IMR-90 (cell line): ENCODE results near the gene BCAS1. TPM values are rescaled to one million over a fixed set of nuclear protein-coding genes. Genes with fewer than 3 reads are reported as not detected.

Source experiments
- ATAC-seq: fragments of 200-7000 bp; cut with Tn5 transposase; 2 replicates; pipeline ENCODE4 v1.9.1; 2020; ENCODE audit warnings: low read depth, mild to moderate bottlenecking, moderate library complexity
- BruUV-seq: library from RNA; stranded (reverse); fragments of 400-500 nt; replicated peaks from 2 replicates; lab custom pipeline; 2021; lab: Mats Ljungman, UMichigan
- CTCF ChIA-PET: fragments of 300-600 bp; formaldehyde crosslinking; extraction: SDS; loops from one replicate; lab custom pipeline; 2021; ENCODE audit warnings: antibody characterized with exemption; lab: Yijun Ruan, JAX
- POLR2A ChIA-PET: fragments of 300-600 bp; sonication (Branson Sonifier 250); formaldehyde crosslinking; loops from one replicate; lab custom pipeline; 2022; ENCODE audit warnings: antibody characterized with exemption; ENCODE audit not compliant: unreplicated experiment; lab: Charles Lee
- DNase-seq: peaks from one replicate; pipeline ENCODE4 v3.0.0; 2013
- H2AFZ ChIP-seq: replicated peaks from 2 replicates; pipeline ENCODE3; 2013; ENCODE audit warnings: low read length, mild to moderate bottlenecking; ENCODE audit not compliant: poor library complexity
- H2AK5ac ChIP-seq: 2 replicates; pipeline ENCODE4 v1.6.1; 2013; ENCODE audit warnings: low read depth, low read length, inconsistent platforms
- H2AK9ac ChIP-seq: replicated peaks from 2 replicates; pipeline ENCODE3; 2013; ENCODE audit warnings: mild to moderate bottlenecking, low read depth, low read length, moderate library complexity; ENCODE audit not compliant: poor library complexity
- H2BK120ac ChIP-seq: 2 replicates; pipeline ENCODE4 v1.6.1; 2013; ENCODE audit warnings: low read depth, low read length, inconsistent platforms
- H2BK15ac ChIP-seq: 3 replicates; pipeline ENCODE4 v1.6.1; 2013; ENCODE audit warnings: low read depth, low read length, inconsistent platforms
- H2BK20ac ChIP-seq: 2 replicates; pipeline ENCODE4 v1.6.1; 2013; ENCODE audit warnings: low read depth, mild to moderate bottlenecking, inconsistent platforms, low read length, moderate library complexity
- H2BK5ac ChIP-seq: 2 replicates; pipeline ENCODE4 v1.6.1; 2013; ENCODE audit warnings: mild to moderate bottlenecking, low read depth, low read length, inconsistent platforms; ENCODE audit not compliant: poor library complexity, severe bottlenecking
- H3K14ac ChIP-seq: replicated peaks from 2 replicates; pipeline ENCODE4 v1.6.1; 2013; ENCODE audit warnings: low read depth, low read length, inconsistent platforms
- H3K18ac ChIP-seq: 2 replicates; pipeline ENCODE4 v1.6.1; 2013; ENCODE audit warnings: low read depth, low read length, control low read depth
- H3K23ac ChIP-seq: 2 replicates; pipeline ENCODE4 v1.6.1; 2013; ENCODE audit warnings: low read depth, low read length, inconsistent platforms
- H3K27ac ChIP-seq: 2 replicates; pipeline ENCODE4 v1.5.1; 2013; ENCODE audit warnings: mild to moderate bottlenecking, control low read depth, low read length; ENCODE audit not compliant: insufficient read depth
- H3K27me3 ChIP-seq: 2 replicates; pipeline ENCODE4 v1.6.1; 2013; ENCODE audit warnings: low read length; ENCODE audit not compliant: control insufficient read depth, insufficient read depth
- H3K36me3 ChIP-seq: 2 replicates; pipeline ENCODE4 v1.6.1; 2013; ENCODE audit warnings: low read length, mixed read lengths; ENCODE audit not compliant: control insufficient read depth, insufficient read depth
- H3K4ac ChIP-seq: 2 replicates; pipeline ENCODE4 v1.6.1; 2013; ENCODE audit warnings: low read depth, low read length, inconsistent platforms
- H3K4me1 ChIP-seq: 2 replicates; pipeline ENCODE4 v1.6.1; 2013; ENCODE audit warnings: low read length, mixed read lengths; ENCODE audit not compliant: control insufficient read depth, insufficient read depth
- H3K4me2 ChIP-seq: 2 replicates; pipeline ENCODE4 v1.6.1; 2013; ENCODE audit warnings: low read depth, mild to moderate bottlenecking, control low read depth, low read length, moderate library complexity
- H3K4me3 ChIP-seq: 2 replicates; pipeline ENCODE4 v1.5.1; 2013; ENCODE audit warnings: low read depth, mild to moderate bottlenecking, control low read depth, low read length, moderate library complexity; ENCODE audit not compliant: insufficient read depth
- H3K56ac ChIP-seq: 2 replicates; pipeline ENCODE4 v1.6.1; 2013; ENCODE audit warnings: low read length, inconsistent platforms; ENCODE audit not compliant: insufficient read depth; ENCODE audit errors: extremely low read depth
- H3K79me1 ChIP-seq, 2 experiments: 2 replicates each; pipeline ENCODE4 v1.6.1; 2013; ENCODE audit warnings: low read length in 2 of 2, inconsistent platforms in 1 of 2, low read depth in 1 of 2
- H3K9ac ChIP-seq: 2 replicates; pipeline ENCODE4 v1.6.1; 2013; ENCODE audit warnings: low read depth, low read length, control low read depth
- H3K9me1 ChIP-seq: 2 replicates; pipeline ENCODE4 v1.6.1; 2013; ENCODE audit warnings: low read length, inconsistent platforms; ENCODE audit not compliant: insufficient read depth
- H3K9me3 ChIP-seq: 2 replicates; pipeline ENCODE4 v1.6.1; 2013; ENCODE audit warnings: low read length; ENCODE audit not compliant: control insufficient read depth, insufficient read depth
- H4K20me1 ChIP-seq: 2 replicates; pipeline ENCODE4 v1.6.1; 2013; ENCODE audit warnings: low read length, inconsistent platforms; ENCODE audit not compliant: insufficient read depth
- H4K5ac ChIP-seq: 2 replicates; pipeline ENCODE4 v1.6.1; 2013; ENCODE audit warnings: mild to moderate bottlenecking, low read depth, low read length, control low read depth
- H4K8ac ChIP-seq, 2 experiments: 2 replicates each; pipeline ENCODE4 v1.6.1; 2013; ENCODE audit warnings: low read depth in 2 of 2, low read length in 2 of 2, control low read depth in 1 of 2, inconsistent platforms in 1 of 2
- H4K91ac ChIP-seq: 2 replicates; pipeline ENCODE4 v1.6.1; 2013; ENCODE audit warnings: low read depth, low read length, inconsistent platforms; ENCODE audit not compliant: insufficient read depth
- BHLHE40 ChIP-seq: fragments of 150-350 bp; IDR thresholded peaks from 2 replicates; pipeline ENCODE4 v1.6.1; 2016; ENCODE audit warnings: mild to moderate bottlenecking, low read depth, low read length
- CEBPB ChIP-seq: IDR thresholded peaks from 2 replicates; pipeline ENCODE4 v1.6.1; 2012; ENCODE audit warnings: low read depth, low read length, improper control_type of control experiment
- CHD1 ChIP-seq: IDR thresholded peaks from 2 replicates; pipeline ENCODE4 v1.6.1; 2012; ENCODE audit warnings: low read depth, low read length, improper control_type of control experiment
- CTCF ChIP-seq: conservative IDR thresholded peaks from 2 replicates; pipeline ENCODE4 v1.5.1; 2012; ENCODE audit warnings: mild to moderate bottlenecking, low read depth, low read length, improper control_type of control experiment
- ELK1 ChIP-seq: fragments of 150-350 bp; IDR thresholded peaks from 2 replicates; pipeline ENCODE4 v1.6.1; 2016; ENCODE audit warnings: low read depth, mild to moderate bottlenecking, low read length, moderate library complexity, borderline replicate concordance
- FOS ChIP-seq: fragments of 150-350 bp; IDR thresholded peaks from 2 replicates; pipeline ENCODE4 v1.6.1; 2016; ENCODE audit warnings: low read depth, low read length
- MAFK ChIP-seq: IDR thresholded peaks from 2 replicates; pipeline ENCODE4 v1.6.1; 2012; ENCODE audit warnings: low read depth, low read length, improper control_type of control experiment
- MXI1 ChIP-seq: IDR thresholded peaks from 2 replicates; pipeline ENCODE4 v1.6.1; 2012; ENCODE audit warnings: low read depth, mild to moderate bottlenecking, low read length, moderate library complexity, borderline replicate concordance
- NFE2L2 ChIP-seq: fragments of 150-350 bp; IDR thresholded peaks from 2 replicates; pipeline ENCODE4 v1.6.1; 2016; ENCODE audit warnings: low read depth, mild to moderate bottlenecking, low read length
- POLR2A ChIP-seq: IDR thresholded peaks from 2 replicates; pipeline ENCODE4 v1.6.1; 2012; ENCODE audit warnings: mild to moderate bottlenecking, low read depth, low read length
- RAD21 ChIP-seq: IDR thresholded peaks from 2 replicates; pipeline ENCODE4 v1.6.1; 2012; ENCODE audit warnings: low read length, improper control_type of control experiment
- RCOR1 ChIP-seq: IDR thresholded peaks from 2 replicates; pipeline ENCODE4 v1.6.1; 2012; ENCODE audit warnings: mild to moderate bottlenecking, low read length, improper control_type of control experiment; ENCODE audit not compliant: insufficient replicate concordance
- RFX5 ChIP-seq: IDR thresholded peaks from 2 replicates; pipeline ENCODE4 v1.8.0; 2012; ENCODE audit warnings: low read depth, mild to moderate bottlenecking, low read length, moderate library complexity
- SMC3 ChIP-seq: fragments of 150-350 bp; IDR thresholded peaks from 2 replicates; pipeline ENCODE4 v1.6.1; 2016; ENCODE audit warnings: low read depth, mild to moderate bottlenecking, antibody characterized with exemption, low read length, moderate library complexity
- USF2 ChIP-seq: fragments of 150-350 bp; IDR thresholded peaks from 2 replicates; pipeline ENCODE4 v1.6.1; 2017; ENCODE audit warnings: mild to moderate bottlenecking, antibody characterized with exemption, low read length, low read depth
- dilution Hi-C: fragments of 300-500 bp; cut with HindIII; formaldehyde crosslinking; loops from one replicate; pipeline ENCODE4 v1.14.3; 2018; ENCODE audit warnings: low sequenced_read_pairs; ENCODE audit not compliant: unreplicated experiment
- in situ Hi-C: fragments of 300-500 bp; cut with MboI; formaldehyde crosslinking; loops from 3 replicates; pipeline ENCODE4 v1.14.3; 2019; ENCODE audit warnings: low sequenced_read_pairs, inconsistent platforms, mixed read lengths
- intact Hi-C: fragments of 100-400 bp; cut with micrococcal nuclease; formaldehyde crosslinking; loops from 2 replicates; pipeline ENCODE4 v1.10.0; 2022
- polyA plus RNA-seq, 3 experiments: library from polyadenylated mRNA; depleted of rRNA; stranded (reverse); fragments of >200 nt; gene quantifications; 2 replicates each; pipeline ENCODE4 v1.2.3, GENCODE V29; 2012; ENCODE audit warnings: low replicate concordance in 1 of 3
- total RNA-seq: library from RNA; depleted of rRNA; stranded (reverse); fragments of >200 nt; gene quantifications from 2 replicates; pipeline ENCODE4 v1.2.3, GENCODE V29; 2012

The BCAS1 gene
- total and polyA plus RNA-seq, 2 of the 4 experiments (the other 2 are of a cell fraction): under 0.01 TPM; not detected in 1

GRCh38 chr20:54004445-54004844, 65.9 kb downstream of the BCAS1 start:
- Histone ChIP-seq H3K23ac (no peak overlapping the region), H3K4me2 (no peak overlapping the region), H2BK5ac (no peak overlapping the region), H4K5ac (no peak overlapping the region), H3K4ac (no peak overlapping the region), H2AFZ (no peak overlapping the region), H3K27me3 (no peaks in the 10 kb centered on the region; the same call in 1 of the 2 replicates), H3K36me3 (no peaks in the 10 kb centered on the region), H3K79me1 (no peaks in the 10 kb centered on the region), H2BK20ac (no peak overlapping the region), H3K18ac (no peak overlapping the region), H2BK15ac (no peak overlapping the region), H3K14ac (no peak overlapping the region), H3K27ac (no peak overlapping the region), H3K4me1 (no peaks in the 10 kb centered on the region), H4K91ac (no peak overlapping the region), H3K56ac (no peak overlapping the region), H4K8ac (no peak overlapping the region), H3K9me1 (no peaks in the 10 kb centered on the region), H2AK9ac (no peak overlapping the region), H2AK5ac (no peak overlapping the region), H2BK120ac (no peak overlapping the region), H3K9me3 (no peaks in the 10 kb centered on the region), H3K9ac (no peak overlapping the region), H4K20me1 (no peaks in the 10 kb centered on the region), H3K4me3 (no peak overlapping the region)
- in situ Hi-C loops: no loop called here
- no TSS peak for BruUV-seq
- DNase-seq (no peak), ATAC-seq (no peak)
- ChIA-PET CTCF (no interaction called here), POLR2A (no interaction called here)
- TF ChIP-seq RAD21 (no peak), RFX5 (no peak), ELK1 (no peak), BHLHE40 (no peak), SMC3 (no peak), USF2 (no peak), CTCF (no peak), MXI1 (no peak), NFE2L2 (no peak), FOS (no peak), POLR2A (no peak), CEBPB (no peak), MAFK (no peak), RCOR1 (no peak), CHD1 (no peak)
- intact Hi-C loops: no loop called here
- dilution Hi-C loops: no loop called here
